Activated CD4-positive, CD25-positive, alpha-beta regulatory T cell treated with anti-CD3 and anti-CD28 coated beads, Interleukin-2, amount 50 U/mL, for 72 hours (primary cell): ENCODE measurements around the gene TCF19.

ENCODE experiments used
- DNase-seq: peaks from one replicate; pipeline ENCODE4 v3.0.0; 2021

Gene TCF19

GRCh38 chr6:31210741-31211532 is 52.5 kb downstream of the TCF19 start:
- DNase-seq = no peak
